IMR-90 (cell line): ENCODE results near the gene ST14. TPM values are rescaled to one million over a fixed set of nuclear protein-coding genes. Genes with fewer than 3 reads are reported as not detected.
A peak's percentile ranks its signal among the peaks of the same experiment; 100 is the strongest.

Experiments
- ATAC-seq: fragments of 200-7000 bp; cut with Tn5 transposase; 2 replicates; pipeline ENCODE4 v1.9.1; 2020; ENCODE audit warnings: low read depth, mild to moderate bottlenecking, moderate library complexity
- BruUV-seq: library from RNA; stranded (reverse); fragments of 400-500 nt; replicated peaks from 2 replicates; lab custom pipeline; 2021; lab: Mats Ljungman, UMichigan
- CTCF ChIA-PET: fragments of 300-600 bp; formaldehyde crosslinking; extraction: SDS; loops from one replicate; lab custom pipeline; 2021; ENCODE audit warnings: antibody characterized with exemption; lab: Yijun Ruan, JAX
- POLR2A ChIA-PET: fragments of 300-600 bp; sonication (Branson Sonifier 250); formaldehyde crosslinking; loops from one replicate; lab custom pipeline; 2022; ENCODE audit warnings: antibody characterized with exemption; ENCODE audit not compliant: unreplicated experiment; lab: Charles Lee
- DNase-seq: peaks from one replicate; pipeline ENCODE4 v3.0.0; 2013
- H2AFZ ChIP-seq: replicated peaks from 2 replicates; pipeline ENCODE3; 2013; ENCODE audit warnings: low read length, mild to moderate bottlenecking; ENCODE audit not compliant: poor library complexity
- H2AK5ac ChIP-seq: 2 replicates; pipeline ENCODE4 v1.6.1; 2013; ENCODE audit warnings: low read depth, low read length, inconsistent platforms
- H2AK9ac ChIP-seq: replicated peaks from 2 replicates; pipeline ENCODE3; 2013; ENCODE audit warnings: mild to moderate bottlenecking, low read depth, low read length, moderate library complexity; ENCODE audit not compliant: poor library complexity
- H2BK120ac ChIP-seq: 2 replicates; pipeline ENCODE4 v1.6.1; 2013; ENCODE audit warnings: low read depth, low read length, inconsistent platforms
- H2BK15ac ChIP-seq: 3 replicates; pipeline ENCODE4 v1.6.1; 2013; ENCODE audit warnings: low read depth, low read length, inconsistent platforms
- H2BK20ac ChIP-seq: 2 replicates; pipeline ENCODE4 v1.6.1; 2013; ENCODE audit warnings: low read depth, mild to moderate bottlenecking, inconsistent platforms, low read length, moderate library complexity
- H2BK5ac ChIP-seq: 2 replicates; pipeline ENCODE4 v1.6.1; 2013; ENCODE audit warnings: mild to moderate bottlenecking, low read depth, low read length, inconsistent platforms; ENCODE audit not compliant: poor library complexity, severe bottlenecking
- H3K14ac ChIP-seq: replicated peaks from 2 replicates; pipeline ENCODE4 v1.6.1; 2013; ENCODE audit warnings: low read depth, low read length, inconsistent platforms
- H3K18ac ChIP-seq: 2 replicates; pipeline ENCODE4 v1.6.1; 2013; ENCODE audit warnings: low read depth, low read length, control low read depth
- H3K23ac ChIP-seq: 2 replicates; pipeline ENCODE4 v1.6.1; 2013; ENCODE audit warnings: low read depth, low read length, inconsistent platforms
- H3K27ac ChIP-seq: 2 replicates; pipeline ENCODE4 v1.5.1; 2013; ENCODE audit warnings: mild to moderate bottlenecking, control low read depth, low read length; ENCODE audit not compliant: insufficient read depth
- H3K27me3 ChIP-seq: 2 replicates; pipeline ENCODE4 v1.6.1; 2013; ENCODE audit warnings: low read length; ENCODE audit not compliant: control insufficient read depth, insufficient read depth
- H3K36me3 ChIP-seq: 2 replicates; pipeline ENCODE4 v1.6.1; 2013; ENCODE audit warnings: low read length, mixed read lengths; ENCODE audit not compliant: control insufficient read depth, insufficient read depth
- H3K4ac ChIP-seq: 2 replicates; pipeline ENCODE4 v1.6.1; 2013; ENCODE audit warnings: low read depth, low read length, inconsistent platforms
- H3K4me1 ChIP-seq: 2 replicates; pipeline ENCODE4 v1.6.1; 2013; ENCODE audit warnings: low read length, mixed read lengths; ENCODE audit not compliant: control insufficient read depth, insufficient read depth
- H3K4me2 ChIP-seq: 2 replicates; pipeline ENCODE4 v1.6.1; 2013; ENCODE audit warnings: low read depth, mild to moderate bottlenecking, control low read depth, low read length, moderate library complexity
- H3K4me3 ChIP-seq: 2 replicates; pipeline ENCODE4 v1.5.1; 2013; ENCODE audit warnings: low read depth, mild to moderate bottlenecking, control low read depth, low read length, moderate library complexity; ENCODE audit not compliant: insufficient read depth
- H3K56ac ChIP-seq: 2 replicates; pipeline ENCODE4 v1.6.1; 2013; ENCODE audit warnings: low read length, inconsistent platforms; ENCODE audit not compliant: insufficient read depth; ENCODE audit errors: extremely low read depth
- H3K79me1 ChIP-seq, 2 experiments: 2 replicates each; pipeline ENCODE4 v1.6.1; 2013; ENCODE audit warnings: low read length in 2 of 2, inconsistent platforms in 1 of 2, low read depth in 1 of 2
- H3K9ac ChIP-seq: 2 replicates; pipeline ENCODE4 v1.6.1; 2013; ENCODE audit warnings: low read depth, low read length, control low read depth
- H3K9me1 ChIP-seq: 2 replicates; pipeline ENCODE4 v1.6.1; 2013; ENCODE audit warnings: low read length, inconsistent platforms; ENCODE audit not compliant: insufficient read depth
- H3K9me3 ChIP-seq: 2 replicates; pipeline ENCODE4 v1.6.1; 2013; ENCODE audit warnings: low read length; ENCODE audit not compliant: control insufficient read depth, insufficient read depth
- H4K20me1 ChIP-seq: 2 replicates; pipeline ENCODE4 v1.6.1; 2013; ENCODE audit warnings: low read length, inconsistent platforms; ENCODE audit not compliant: insufficient read depth
- H4K5ac ChIP-seq: 2 replicates; pipeline ENCODE4 v1.6.1; 2013; ENCODE audit warnings: mild to moderate bottlenecking, low read depth, low read length, control low read depth
- H4K8ac ChIP-seq, 2 experiments: 2 replicates each; pipeline ENCODE4 v1.6.1; 2013; ENCODE audit warnings: low read depth in 2 of 2, low read length in 2 of 2, control low read depth in 1 of 2, inconsistent platforms in 1 of 2
- H4K91ac ChIP-seq: 2 replicates; pipeline ENCODE4 v1.6.1; 2013; ENCODE audit warnings: low read depth, low read length, inconsistent platforms; ENCODE audit not compliant: insufficient read depth
- CTCF ChIP-seq: conservative IDR thresholded peaks from 2 replicates; pipeline ENCODE4 v1.5.1; 2012; ENCODE audit warnings: mild to moderate bottlenecking, low read depth, low read length, improper control_type of control experiment
- ELK1 ChIP-seq: fragments of 150-350 bp; IDR thresholded peaks from 2 replicates; pipeline ENCODE4 v1.6.1; 2016; ENCODE audit warnings: low read depth, mild to moderate bottlenecking, low read length, moderate library complexity, borderline replicate concordance
- FOS ChIP-seq: fragments of 150-350 bp; IDR thresholded peaks from 2 replicates; pipeline ENCODE4 v1.6.1; 2016; ENCODE audit warnings: low read depth, low read length
- MAZ ChIP-seq: IDR thresholded peaks from 2 replicates; pipeline ENCODE4 v1.6.1; 2012; ENCODE audit warnings: low read depth, mild to moderate bottlenecking, low read length, improper control_type of control experiment, moderate library complexity, borderline replicate concordance
- MXI1 ChIP-seq: IDR thresholded peaks from 2 replicates; pipeline ENCODE4 v1.6.1; 2012; ENCODE audit warnings: low read depth, mild to moderate bottlenecking, low read length, moderate library complexity, borderline replicate concordance
- NFE2L2 ChIP-seq: fragments of 150-350 bp; IDR thresholded peaks from 2 replicates; pipeline ENCODE4 v1.6.1; 2016; ENCODE audit warnings: low read depth, mild to moderate bottlenecking, low read length
- RAD21 ChIP-seq: IDR thresholded peaks from 2 replicates; pipeline ENCODE4 v1.6.1; 2012; ENCODE audit warnings: low read length, improper control_type of control experiment
- SMC3 ChIP-seq: fragments of 150-350 bp; IDR thresholded peaks from 2 replicates; pipeline ENCODE4 v1.6.1; 2016; ENCODE audit warnings: low read depth, mild to moderate bottlenecking, antibody characterized with exemption, low read length, moderate library complexity
- USF2 ChIP-seq: fragments of 150-350 bp; IDR thresholded peaks from 2 replicates; pipeline ENCODE4 v1.6.1; 2017; ENCODE audit warnings: mild to moderate bottlenecking, antibody characterized with exemption, low read length, low read depth
- WGBS, 2 experiments: methylation state at CpG; one replicate each; pipeline versions ENCODE4 v1.1.5 to v1.1.7; 2013; ENCODE audit warnings: missing lambda C conversion rate in 2 of 2; ENCODE audit not compliant: insufficient read length in 1 of 2; ENCODE audit errors: extremely low coverage in 2 of 2; 5-methylcytosine and 5-hydroxymethylcytosine counted together
- dilution Hi-C: fragments of 300-500 bp; cut with HindIII; formaldehyde crosslinking; loops from one replicate; pipeline ENCODE4 v1.14.3; 2018; ENCODE audit warnings: low sequenced_read_pairs; ENCODE audit not compliant: unreplicated experiment
- in situ Hi-C: fragments of 300-500 bp; cut with MboI; formaldehyde crosslinking; loops from 3 replicates; pipeline ENCODE4 v1.14.3; 2019; ENCODE audit warnings: low sequenced_read_pairs, inconsistent platforms, mixed read lengths
- intact Hi-C: fragments of 100-400 bp; cut with micrococcal nuclease; formaldehyde crosslinking; loops from 2 replicates; pipeline ENCODE4 v1.10.0; 2022
- polyA plus RNA-seq, 3 experiments: library from polyadenylated mRNA; depleted of rRNA; stranded (reverse); fragments of >200 nt; gene quantifications; 2 replicates each; pipeline ENCODE4 v1.2.3, GENCODE V29; 2012; ENCODE audit warnings: low replicate concordance in 1 of 3
- total RNA-seq: library from RNA; depleted of rRNA; stranded (reverse); fragments of >200 nt; gene quantifications from 2 replicates; pipeline ENCODE4 v1.2.3, GENCODE V29; 2012

The ST14 gene
- total and polyA plus RNA-seq, 2 of the 4 experiments (the other 2 are of a cell fraction), result not detected

- Histone ChIP-seq H3K79me1 (no peaks in the 10 kb centered on the region), H3K4me1 (no peaks in the 10 kb centered on the region), H3K14ac (no peak overlapping the region), H3K9me1 (no peaks in the 10 kb centered on the region), H3K9me3 (peaks cover 5% of the 10 kb centered on the region; the same call in 1 of the 2 replicates), H4K20me1 (no peaks in the 10 kb centered on the region), H3K4ac (no peak overlapping the region), H3K36me3 (no peaks in the 10 kb centered on the region), H3K56ac (no peak overlapping the region), H3K27ac (no peak overlapping the region), H4K91ac (no peak overlapping the region), H3K4me3 (no peak overlapping the region), H3K4me2 (no peak overlapping the region), H2AK5ac (no peak overlapping the region), H3K18ac (no peak overlapping the region), H2AFZ (peak overlapping the region; percentile 51), H4K5ac (no peak overlapping the region), H2BK15ac (no peak overlapping the region), H2BK20ac (no peak overlapping the region), H3K27me3 (peaks cover 46% of the 10 kb centered on the region), H3K23ac (no peak overlapping the region), H2BK120ac (no peak overlapping the region), H2AK9ac (no peak overlapping the region), H2BK5ac (no peak overlapping the region), H3K9ac (no peak overlapping the region), H4K8ac (no peak overlapping the region)
- TF ChIP-seq FOS, result no peak
- TF ChIP-seq MXI1, result no peak
- no peak for TF ChIP-seq CTCF
- no peak for TF ChIP-seq USF2
- TF ChIP-seq ELK1, result no peak
- no peak for TF ChIP-seq SMC3
- TF ChIP-seq RAD21, result no peak
- TF ChIP-seq MAZ, result no peak
- no peak for TF ChIP-seq NFE2L2
- ChIA-PET POLR2A (no interaction called here), CTCF (no interaction called here)
- dilution Hi-C loops (no loop called here), intact Hi-C loops (no loop called here), in situ Hi-C loops (loop anchor here (10.0 to 25.0 kb wide), 2 partner anchors 183 to 691 kb away; no protein-coding TSS in a partner anchor)
- WGBS, 2 experiments, result 85% methylated on average over 6 of the region's 27 CpGs; no CpG with 5 or more reads in 1 of the 2 experiments
- DNase-seq, result no peak
- BruUV-seq, result no TSS peak
- ATAC-seq, result no peak
Observed at GRCh38 chr11:130203766-130204702, 44.5 kb downstream of the ST14 start.
